Stimulated activated effector memory CD8-positive, alpha-beta T cell treated with anti-CD3 and anti-CD28 coated beads, Interleukin-12 subunit alpha, Interleukin-12 subunit beta, amount 100 ng/mL, for 72 hours (primary cell): ENCODE data around the gene WDR70.
"Not testable (repeated sequence)": the region's sequence is repeated elsewhere in the genome, so short reads cannot be mapped to it uniquely, and the experiment has no call there.

Source experiments
- ATAC-seq: fragments of 150-1000 bp; cut with Tn5 transposase; 2 replicates; pipeline ENCODE4 v1.10.0; 2021
- DNase-seq, 2 donors: peaks; one replicate each; pipeline ENCODE4 v3.0.0; 2021 to 2022; ENCODE audit warnings: low spot score in 2 of 2
- H3K27ac Mint-ChIP-seq: one replicate; pipeline ENCODE4 v1.8.0; 2022; ENCODE audit warnings: mild to moderate bottlenecking, mixed read lengths
- H3K36me3 Mint-ChIP-seq: one replicate; pipeline ENCODE4 v1.8.0; 2022; ENCODE audit warnings: mild to moderate bottlenecking, mixed read lengths
- H3K4me1 Mint-ChIP-seq: one replicate; pipeline ENCODE4 v1.8.0; 2022; ENCODE audit warnings: mixed read lengths
- H3K4me3 Mint-ChIP-seq: one replicate; pipeline ENCODE4 v1.8.0; 2022; ENCODE audit warnings: mild to moderate bottlenecking, mixed read lengths
- H3K9me3 Mint-ChIP-seq: one replicate; pipeline ENCODE4 v1.8.0; 2022; ENCODE audit warnings: mixed read lengths

WDR70 gene

DNA sequence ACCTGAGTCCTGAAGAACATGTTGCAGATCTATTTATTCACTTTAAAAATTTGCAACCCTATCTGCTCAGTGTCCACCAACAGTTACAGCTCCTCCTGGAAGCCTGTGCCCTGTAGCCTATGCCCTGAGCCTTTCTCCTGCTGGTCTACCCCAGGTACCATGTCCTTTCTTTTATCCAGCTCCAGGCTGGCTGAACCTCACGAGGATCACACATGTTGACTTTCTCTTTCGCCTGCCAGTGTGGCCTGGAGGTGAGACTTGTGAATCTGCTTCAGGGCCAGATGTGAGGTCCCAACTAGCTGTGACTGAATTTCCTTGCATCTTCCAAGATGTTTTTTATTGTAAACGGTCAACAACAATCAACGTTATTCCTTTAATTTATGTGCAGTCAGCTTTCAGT, 390.0 kb downstream of the WDR70 start:
- ATAC-seq = no peak
- H3K36me3 Mint-ChIP-seq = no peaks in the 10 kb centered on the region
- DNase-seq = no peak
- no peaks in the 10 kb centered on the region for H3K4me1 Mint-ChIP-seq
- no peak overlapping the region for H3K27ac Mint-ChIP-seq
- no peaks in the 10 kb centered on the region for H3K9me3 Mint-ChIP-seq
- no peak overlapping the region for H3K4me3 Mint-ChIP-seq

DNA sequence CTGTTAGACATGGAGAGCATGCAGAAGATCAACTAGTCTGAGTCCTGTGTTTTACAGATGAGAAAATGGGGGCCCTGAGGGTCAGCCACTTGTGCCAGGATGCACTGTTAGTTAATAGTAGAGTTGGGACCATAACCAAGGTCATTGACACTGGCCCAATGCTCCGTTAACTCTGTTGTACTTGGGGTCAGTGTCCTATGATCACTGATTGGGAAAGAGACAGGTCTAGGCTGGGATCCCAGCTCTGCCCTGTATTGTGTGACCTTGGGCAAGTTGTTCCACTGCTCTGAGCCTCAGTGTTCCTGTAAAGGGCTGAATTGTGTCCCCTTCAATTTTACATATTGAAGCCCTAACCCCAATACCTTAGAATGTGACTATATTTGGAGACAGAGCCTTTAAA, 390.7 kb downstream of the WDR70 start:
- Mint-ChIP-seq H3K4me3 (no peak overlapping the region), H3K36me3 (no peaks in the 10 kb centered on the region), H3K9me3 (peaks cover under 1% of the 10 kb centered on the region), H3K27ac (no peak overlapping the region), H3K4me1 (no peaks in the 10 kb centered on the region)
- DNase-seq (no peak), ATAC-seq (no peak)

DNA sequence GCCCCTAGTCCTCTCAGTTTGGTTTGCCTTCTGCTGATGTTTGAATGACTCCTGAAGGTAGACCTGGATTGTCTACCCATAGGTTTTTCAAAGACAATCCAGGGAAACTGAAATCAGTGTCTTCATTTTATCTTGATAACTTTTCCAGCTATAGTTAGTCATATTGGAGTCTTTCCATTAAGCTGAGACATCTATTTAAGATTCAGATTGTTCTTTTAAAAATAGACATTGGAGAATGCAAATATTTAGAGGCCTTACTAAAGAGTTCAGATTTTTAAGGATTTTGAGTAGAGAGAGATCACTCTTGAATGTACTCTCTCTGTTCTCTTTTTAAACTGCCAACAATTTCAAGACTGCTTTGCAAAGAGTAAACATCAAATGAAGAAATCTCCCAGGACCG, 391.7 kb downstream of the WDR70 start:
- ATAC-seq (no peak), DNase-seq (no peak)
- H3K4me3 Mint-ChIP-seq = no peak overlapping the region
- no peaks in the 10 kb centered on the region for H3K4me1 Mint-ChIP-seq
- H3K9me3 Mint-ChIP-seq = peaks cover 4% of the 10 kb centered on the region
- H3K27ac Mint-ChIP-seq = no peak overlapping the region
- H3K36me3 Mint-ChIP-seq = no peaks in the 10 kb centered on the region

DNA sequence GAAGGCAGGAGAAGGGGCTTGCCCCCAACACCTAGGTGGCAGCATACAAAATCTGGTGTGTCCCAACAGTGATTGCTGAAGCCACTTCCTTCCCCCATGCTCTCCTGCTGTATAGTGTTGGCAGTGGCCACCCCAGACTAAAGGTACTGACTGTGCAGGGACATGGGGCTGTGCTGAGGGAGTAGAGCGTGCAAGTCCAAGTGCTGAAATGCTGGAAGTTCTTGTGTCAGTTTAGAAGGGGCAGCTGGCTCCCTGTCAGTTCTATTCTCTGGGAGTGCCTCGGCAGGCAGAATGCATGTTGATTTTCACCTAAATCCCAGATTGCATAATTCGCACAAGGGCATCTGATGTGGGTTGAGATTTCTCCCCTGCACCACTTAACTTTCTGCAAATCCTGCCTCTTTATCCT, 392.1 kb downstream of the WDR70 start:
- no peak overlapping the region for H3K4me3 Mint-ChIP-seq
- no peaks in the 10 kb centered on the region for H3K36me3 Mint-ChIP-seq
- DNase-seq = no peak
- no peak overlapping the region for H3K27ac Mint-ChIP-seq
- peaks cover 4% of the 10 kb centered on the region for H3K9me3 Mint-ChIP-seq
- ATAC-seq = no peak
- no peaks in the 10 kb centered on the region for H3K4me1 Mint-ChIP-seq

DNA sequence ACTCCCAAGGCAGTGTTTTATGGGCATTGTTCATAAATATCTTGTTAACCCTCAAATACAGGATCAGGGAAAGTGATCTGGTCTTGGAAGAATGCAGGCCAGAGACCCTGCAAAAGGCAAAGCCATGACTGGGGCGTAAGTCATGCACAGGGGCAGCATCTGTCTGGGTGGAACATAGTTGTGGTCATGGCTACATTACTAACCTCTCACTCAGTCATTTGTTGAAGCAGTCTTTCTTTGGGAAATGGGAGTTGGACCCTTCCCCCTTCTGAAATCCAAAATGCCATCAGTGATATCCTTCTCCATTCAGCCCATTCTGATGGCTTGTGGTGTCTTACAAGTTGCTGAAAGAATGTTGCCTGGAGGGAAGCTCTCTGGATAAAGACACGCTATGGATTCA, 392.6 kb downstream of the WDR70 start:
- H3K4me1 Mint-ChIP-seq = no peaks in the 10 kb centered on the region
- no peak overlapping the region for H3K4me3 Mint-ChIP-seq
- H3K36me3 Mint-ChIP-seq = peaks cover 2% of the 10 kb centered on the region
- DNase-seq (no peak), ATAC-seq (no peak)
- peaks cover 5% of the 10 kb centered on the region for H3K9me3 Mint-ChIP-seq
- H3K27ac Mint-ChIP-seq = no peak overlapping the region

DNA sequence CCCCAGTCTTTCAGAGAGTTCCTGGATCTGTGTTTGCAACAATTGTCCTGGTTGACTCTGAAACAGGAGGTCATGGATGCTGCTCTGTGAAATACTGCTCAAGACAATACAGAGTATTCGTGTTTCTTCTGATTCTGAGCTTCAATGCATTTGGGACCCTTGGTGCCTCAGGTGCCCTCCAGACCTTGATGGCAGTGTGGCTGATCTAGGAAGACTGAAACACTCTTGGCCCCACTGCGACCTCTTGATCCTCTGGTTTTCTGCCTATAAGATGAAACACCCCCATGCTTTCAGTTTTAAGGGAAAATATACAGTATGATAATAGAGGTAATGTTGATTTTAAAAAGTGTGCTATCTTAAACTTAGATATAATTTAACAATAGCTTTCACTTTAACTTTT, 393.1 kb downstream of the WDR70 start:
- ATAC-seq (no peak), DNase-seq (no peak)
- Mint-ChIP-seq H3K9me3 (peaks cover 6% of the 10 kb centered on the region), H3K4me3 (no peak overlapping the region), H3K27ac (no peak overlapping the region), H3K36me3 (peaks cover 5% of the 10 kb centered on the region), H3K4me1 (no peaks in the 10 kb centered on the region)

DNA sequence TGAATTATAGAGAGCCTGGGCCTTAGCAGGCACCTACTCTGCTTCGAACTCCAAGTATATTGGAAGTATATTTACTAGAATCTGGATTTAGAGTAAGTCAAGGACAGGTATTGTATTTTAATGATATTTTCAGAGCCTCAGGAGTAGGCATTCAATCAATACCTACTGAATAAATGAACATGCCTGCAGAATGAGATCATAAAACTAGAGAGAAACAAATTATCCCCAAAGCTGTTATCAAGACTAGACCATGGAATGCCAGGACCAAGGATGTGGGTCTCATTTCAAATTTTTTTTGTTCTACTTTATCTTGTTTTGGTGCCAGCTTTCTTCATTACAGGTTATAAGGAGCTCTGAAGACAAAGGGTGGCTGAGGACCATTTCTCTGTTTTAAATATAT, 394.7 kb downstream of the WDR70 start:
- Mint-ChIP-seq H3K36me3 (peaks cover 5% of the 10 kb centered on the region), H3K4me1 (no peaks in the 10 kb centered on the region), H3K27ac (no peak overlapping the region), H3K9me3 (peaks cover 6% of the 10 kb centered on the region), H3K4me3 (no peak overlapping the region)
- DNase-seq (no peak), ATAC-seq (no peak)

DNA sequence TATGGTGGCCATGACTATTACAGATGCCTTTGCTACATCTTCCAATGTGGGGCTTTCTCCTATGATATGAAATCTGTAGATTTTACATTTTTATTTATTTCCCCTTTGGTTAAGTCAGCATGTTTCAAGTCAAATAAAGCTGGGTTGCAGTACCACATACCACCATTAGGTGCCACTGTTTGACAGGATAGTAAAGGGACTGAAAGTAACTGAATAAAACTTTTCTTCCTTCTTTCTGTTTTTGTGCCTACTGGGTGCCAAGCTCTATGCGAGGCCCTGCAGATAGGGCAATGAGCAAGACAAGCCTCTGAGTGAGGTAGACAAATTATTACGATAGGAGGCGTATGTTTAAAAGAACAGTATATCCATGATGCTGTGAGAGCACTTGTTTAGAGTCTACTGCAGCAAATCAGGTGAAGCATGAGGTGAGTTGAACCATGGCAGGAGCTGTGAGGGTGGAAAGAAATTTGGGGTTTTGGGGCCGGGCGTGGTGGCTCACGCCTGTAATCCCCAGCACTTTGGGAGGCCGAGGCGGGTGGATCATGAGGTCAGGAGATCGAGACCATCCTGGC, 395.9 kb downstream of the WDR70 start:
- ATAC-seq = no peak
- Mint-ChIP-seq H3K9me3 (peaks cover 6% of the 10 kb centered on the region), H3K27ac (no peak overlapping the region), H3K4me3 (no peak overlapping the region), H3K4me1 (no peaks in the 10 kb centered on the region), H3K36me3 (peaks cover 5% of the 10 kb centered on the region)
- peak in 1 of 2 donors; percentile 68 for DNase-seq

DNA sequence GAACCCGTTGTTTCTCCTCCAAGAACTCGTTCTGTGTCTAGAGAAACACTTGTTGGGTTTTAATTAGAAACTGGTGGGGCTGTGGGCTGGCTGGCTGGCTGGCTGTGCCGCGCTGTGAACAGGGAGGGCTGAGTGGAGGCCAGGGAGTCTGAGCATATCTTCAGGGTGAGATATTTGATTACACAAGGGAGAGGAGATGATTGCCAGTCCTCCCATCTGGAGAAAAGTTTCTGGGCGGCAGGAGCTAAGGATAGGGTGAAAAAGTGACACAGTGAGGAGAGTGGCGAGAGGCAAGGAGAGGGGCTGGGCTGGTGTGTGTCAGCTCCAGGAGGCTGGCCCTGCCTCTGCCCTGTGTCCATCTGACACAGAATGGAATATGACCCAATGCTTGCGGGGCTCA, 397.7 kb downstream of the WDR70 start:
- Mint-ChIP-seq H3K36me3 (peaks cover 5% of the 10 kb centered on the region), H3K9me3 (peaks cover 6% of the 10 kb centered on the region), H3K4me1 (no peaks in the 10 kb centered on the region), H3K4me3 (no peak overlapping the region), H3K27ac (no peak overlapping the region)
- no peak for ATAC-seq
- DNase-seq = no peak

DNA sequence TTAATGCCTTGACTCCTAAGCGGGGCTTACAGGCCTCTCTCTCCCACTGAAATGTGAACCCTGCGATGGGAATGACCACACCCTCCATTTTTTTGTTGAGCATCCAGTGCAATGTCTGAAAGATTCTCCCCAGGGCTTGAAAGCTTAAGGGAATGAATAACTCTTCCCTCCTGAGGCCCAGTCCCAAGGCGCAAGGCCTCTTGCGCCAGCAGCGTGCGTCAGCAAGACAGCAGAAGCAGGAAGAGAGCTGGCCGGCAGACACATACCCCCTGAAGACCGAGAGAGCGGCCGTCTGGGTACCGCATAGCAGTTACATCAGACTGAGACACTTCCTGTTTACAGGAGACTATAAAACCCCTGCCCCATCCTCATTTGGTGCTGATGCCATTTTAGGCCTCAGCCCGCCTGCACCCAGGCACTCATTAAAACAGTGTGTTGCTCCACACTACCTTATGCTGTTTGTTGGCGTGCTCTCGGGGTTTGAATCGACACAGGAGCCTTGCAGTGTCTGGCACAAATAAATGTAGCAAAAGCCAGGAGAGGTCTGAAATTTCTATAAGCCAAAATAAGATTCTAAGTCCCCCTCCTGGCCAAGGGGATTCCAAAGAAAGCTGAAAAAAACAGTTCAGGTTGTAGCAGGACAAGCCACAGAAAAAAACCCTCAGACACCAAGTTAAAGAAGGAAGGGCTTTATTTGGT, 398.5 kb downstream of the WDR70 start:
- H3K4me3 Mint-ChIP-seq = no peak overlapping the region
- no peak for ATAC-seq

DNA sequence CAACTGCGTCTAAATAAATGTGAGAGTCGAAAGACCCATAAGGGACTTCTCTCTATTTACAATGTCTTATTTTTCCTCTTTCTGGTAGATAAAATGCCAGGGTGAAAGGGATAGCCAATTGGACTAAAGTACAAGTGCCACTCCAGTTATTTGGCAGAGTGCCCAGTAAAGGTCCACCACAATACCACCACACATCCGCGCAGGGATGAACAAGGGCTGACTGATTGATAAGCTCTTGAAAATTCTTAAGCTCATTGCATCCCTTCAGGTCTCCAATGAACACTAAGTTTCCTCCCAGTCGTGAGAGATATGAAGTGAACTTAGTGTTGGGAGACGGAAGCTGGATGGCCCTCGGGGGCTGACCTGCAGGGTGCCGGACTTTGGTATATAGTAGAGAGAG, 402.3 kb downstream of the WDR70 start:
- not testable (repeated sequence) for H3K27ac Mint-ChIP-seq, H3K9me3 Mint-ChIP-seq, H3K4me1 Mint-ChIP-seq, H3K36me3 Mint-ChIP-seq, ATAC-seq, DNase-seq, H3K4me3 Mint-ChIP-seq

More for the DNA sequence above, 398.5 kb downstream of the WDR70 start:
- DNase-seq = no peak
- Mint-ChIP-seq H3K27ac (no peak overlapping the region), H3K9me3 (peaks cover 6% of the 10 kb centered on the region), H3K4me1 (no peaks in the 10 kb centered on the region), H3K36me3 (peaks cover 5% of the 10 kb centered on the region)

DNA sequence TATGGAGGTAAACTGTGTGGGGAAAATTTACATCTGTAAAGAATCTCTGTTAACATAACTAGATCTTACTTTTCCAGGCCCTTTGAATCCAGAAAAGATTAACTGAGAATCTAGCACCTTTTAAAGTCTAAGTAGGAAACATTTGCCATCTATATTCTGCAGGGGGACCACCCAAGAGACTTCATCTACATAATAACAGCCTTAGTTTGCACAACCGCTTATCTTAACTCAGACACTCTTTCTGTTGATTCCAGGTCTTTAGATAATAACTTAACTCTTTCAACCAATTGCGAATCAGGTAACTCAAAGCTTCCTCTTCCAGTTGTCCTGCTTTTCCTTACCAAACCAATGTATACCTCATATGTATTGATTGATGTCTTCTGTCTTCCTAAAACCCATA, 407.3 kb downstream of the WDR70 start:
- no peak for ATAC-seq

DNA sequence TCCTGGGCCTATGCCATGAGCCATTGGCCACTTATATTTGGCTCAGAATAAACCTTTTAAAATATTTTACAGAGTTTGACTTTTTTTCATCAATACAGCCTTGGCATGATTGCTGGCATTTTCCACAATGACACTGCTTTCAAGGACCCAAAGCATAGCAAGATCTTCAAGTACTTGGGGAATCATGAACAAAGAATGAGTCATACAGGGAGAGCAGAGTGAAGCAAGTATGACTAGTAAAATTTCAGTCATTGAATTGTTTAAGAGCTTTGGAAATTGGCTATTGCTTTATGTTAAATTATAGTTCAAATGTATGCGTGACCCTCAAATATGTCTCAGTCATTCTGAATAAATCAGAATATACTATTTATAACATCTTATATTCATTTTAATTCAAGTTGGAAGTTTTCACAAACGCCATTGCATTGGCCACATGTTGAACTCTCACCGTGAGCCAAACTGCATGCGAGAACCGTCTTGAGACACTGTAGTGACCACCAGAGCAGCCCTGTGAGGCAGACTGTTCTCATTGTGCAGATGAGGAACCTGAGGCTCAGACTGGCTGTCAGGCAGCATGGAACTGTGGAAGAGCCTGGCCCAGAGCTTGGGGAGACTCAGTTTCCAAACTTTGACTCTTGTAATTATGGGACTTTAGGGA, 407.9 kb downstream of the WDR70 start:
- Mint-ChIP-seq H3K36me3 (no peaks in the 10 kb centered on the region), H3K4me1 (no peaks in the 10 kb centered on the region), H3K4me3 (no peak overlapping the region), H3K9me3 (peaks cover 4% of the 10 kb centered on the region), H3K27ac (no peak overlapping the region)
- ATAC-seq (no peak), DNase-seq (no peak)

More for the DNA sequence above, 407.3 kb downstream of the WDR70 start:
- H3K4me1 Mint-ChIP-seq = no peaks in the 10 kb centered on the region
- H3K36me3 Mint-ChIP-seq = no peaks in the 10 kb centered on the region
- no peak for DNase-seq
- no peak overlapping the region for H3K4me3 Mint-ChIP-seq
- H3K27ac Mint-ChIP-seq = no peak overlapping the region
- H3K9me3 Mint-ChIP-seq = no peaks in the 10 kb centered on the region

DNA sequence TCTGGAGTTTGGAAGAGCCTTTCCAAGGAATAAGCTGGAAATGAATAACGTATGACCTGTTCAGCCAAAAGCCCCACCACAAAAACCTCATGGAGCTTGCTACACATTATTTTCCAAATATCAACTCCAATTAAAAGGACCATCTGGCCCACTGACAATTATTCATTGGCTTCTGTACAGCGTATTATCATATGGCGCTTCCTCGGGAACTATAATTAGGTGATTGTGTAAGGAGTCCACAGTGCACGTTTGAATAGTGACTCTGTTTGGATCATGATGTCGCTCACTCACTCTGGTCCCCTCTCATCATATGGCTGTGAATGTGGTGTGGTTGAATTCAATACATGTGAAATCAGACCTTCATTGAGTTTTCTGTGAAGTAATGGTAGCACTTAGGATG, 408.6 kb downstream of the WDR70 start:
- Mint-ChIP-seq H3K4me3 (no peak overlapping the region), H3K36me3 (no peaks in the 10 kb centered on the region), H3K9me3 (peaks cover 5% of the 10 kb centered on the region), H3K4me1 (no peaks in the 10 kb centered on the region), H3K27ac (no peak overlapping the region)
- no peak for ATAC-seq
- no peak for DNase-seq

DNA sequence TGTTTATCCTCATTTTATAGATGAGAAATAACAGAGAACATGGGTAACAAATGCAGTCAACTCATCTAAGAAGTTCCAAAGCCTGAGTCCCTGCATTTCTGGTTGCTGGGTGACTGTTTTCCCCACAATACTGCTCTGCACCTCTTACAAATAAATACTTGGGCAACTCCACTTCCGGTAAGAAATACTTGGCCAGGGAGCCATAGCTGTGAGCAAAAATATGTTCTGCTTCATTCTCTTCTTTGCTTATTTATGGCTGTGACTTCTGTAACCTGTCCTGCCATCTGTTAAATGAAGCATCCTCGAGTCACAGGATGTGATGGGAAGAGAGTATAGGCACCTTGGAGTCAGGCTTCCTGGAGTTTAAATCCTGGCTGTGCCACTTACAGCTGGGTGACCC, 410.9 kb downstream of the WDR70 start:
- DNase-seq (no peak), ATAC-seq (no peak)
- Mint-ChIP-seq H3K4me3 (no peak overlapping the region), H3K27ac (no peak overlapping the region), H3K9me3 (peaks cover 8% of the 10 kb centered on the region), H3K36me3 (no peaks in the 10 kb centered on the region), H3K4me1 (no peaks in the 10 kb centered on the region)

DNA sequence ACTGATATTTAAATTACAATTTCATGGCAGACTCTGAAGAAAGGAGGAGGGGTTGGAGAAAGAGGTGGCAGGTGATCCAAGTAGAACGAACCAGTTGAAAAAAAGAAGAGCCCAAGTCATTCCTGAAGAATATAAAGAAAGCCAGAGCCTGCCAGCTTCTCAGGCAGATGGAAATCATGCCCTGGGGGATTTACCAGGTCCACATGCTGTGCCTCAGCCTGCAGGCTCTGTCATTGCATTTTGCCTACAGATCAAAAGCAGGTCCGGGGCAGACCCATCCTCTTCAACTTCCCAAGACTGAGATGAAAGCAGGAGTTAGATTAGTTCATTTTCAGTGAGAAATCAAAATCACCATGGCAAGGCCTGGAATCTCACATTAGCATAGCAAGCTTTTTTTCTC, 412.2 kb downstream of the WDR70 start:
- no peaks in the 10 kb centered on the region for H3K36me3 Mint-ChIP-seq
- no peak overlapping the region for H3K4me3 Mint-ChIP-seq
- H3K9me3 Mint-ChIP-seq = peaks cover 8% of the 10 kb centered on the region
- ATAC-seq (no peak), DNase-seq (no peak)
- no peaks in the 10 kb centered on the region for H3K4me1 Mint-ChIP-seq
- H3K27ac Mint-ChIP-seq = no peak overlapping the region
